GM12864 (cell line): ENCODE measurements around the gene STK39.

Source experiments
- DNase-seq: peaks from one replicate; pipeline ENCODE4 v3.0.0-alpha.2; 2011; ENCODE audit warnings: low read depth
- H3K4me3 ChIP-seq: 2 replicates; pipeline ENCODE4 v1.5.1; 2011; ENCODE audit warnings: mild to moderate bottlenecking, low read depth, low read length, control low read depth
- TF ChIP-seq, protein P1 (sequence below): IDR thresholded peaks from 2 replicates; pipeline ENCODE4 v1.5.1; 2011; ENCODE audit warnings: low read depth, mild to moderate bottlenecking, moderate library complexity, low read length, control low read depth, inconsistent platforms; ENCODE audit errors: missing control alignments

The STK39 gene

DNA sequence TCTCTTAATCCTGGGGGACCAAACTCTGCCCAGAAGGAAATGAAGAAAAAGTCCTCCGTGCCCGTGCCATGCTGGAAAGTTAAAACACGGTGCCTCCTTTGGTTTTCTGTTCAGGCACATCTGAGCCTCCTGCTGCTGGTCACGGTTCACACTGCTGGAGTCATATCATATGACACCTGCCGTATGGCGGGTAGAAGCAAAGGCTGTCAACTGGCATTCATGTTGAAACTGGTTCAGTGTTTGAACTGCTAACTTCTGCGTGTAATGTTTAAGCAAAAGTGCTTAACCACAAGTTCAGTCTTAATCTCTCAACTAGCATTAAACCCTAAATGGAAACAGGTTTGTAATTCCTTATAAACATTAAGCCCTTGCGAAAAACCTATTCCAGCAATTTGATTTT is 3.1 kb downstream of the STK39 start:
- TF ChIP-seq, protein P1, sequence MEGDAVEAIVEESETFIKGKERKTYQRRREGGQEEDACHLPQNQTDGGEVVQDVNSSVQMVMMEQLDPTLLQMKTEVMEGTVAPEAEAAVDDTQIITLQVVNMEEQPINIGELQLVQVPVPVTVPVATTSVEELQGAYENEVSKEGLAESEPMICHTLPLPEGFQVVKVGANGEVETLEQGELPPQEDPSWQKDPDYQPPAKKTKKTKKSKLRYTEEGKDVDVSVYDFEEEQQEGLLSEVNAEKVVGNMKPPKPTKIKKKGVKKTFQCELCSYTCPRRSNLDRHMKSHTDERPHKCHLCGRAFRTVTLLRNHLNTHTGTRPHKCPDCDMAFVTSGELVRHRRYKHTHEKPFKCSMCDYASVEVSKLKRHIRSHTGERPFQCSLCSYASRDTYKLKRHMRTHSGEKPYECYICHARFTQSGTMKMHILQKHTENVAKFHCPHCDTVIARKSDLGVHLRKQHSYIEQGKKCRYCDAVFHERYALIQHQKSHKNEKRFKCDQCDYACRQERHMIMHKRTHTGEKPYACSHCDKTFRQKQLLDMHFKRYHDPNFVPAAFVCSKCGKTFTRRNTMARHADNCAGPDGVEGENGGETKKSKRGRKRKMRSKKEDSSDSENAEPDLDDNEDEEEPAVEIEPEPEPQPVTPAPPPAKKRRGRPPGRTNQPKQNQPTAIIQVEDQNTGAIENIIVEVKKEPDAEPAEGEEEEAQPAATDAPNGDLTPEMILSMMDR = no peak
- H3K4me3 ChIP-seq = no peak overlapping the region
- DNase-seq = no peak

DNA sequence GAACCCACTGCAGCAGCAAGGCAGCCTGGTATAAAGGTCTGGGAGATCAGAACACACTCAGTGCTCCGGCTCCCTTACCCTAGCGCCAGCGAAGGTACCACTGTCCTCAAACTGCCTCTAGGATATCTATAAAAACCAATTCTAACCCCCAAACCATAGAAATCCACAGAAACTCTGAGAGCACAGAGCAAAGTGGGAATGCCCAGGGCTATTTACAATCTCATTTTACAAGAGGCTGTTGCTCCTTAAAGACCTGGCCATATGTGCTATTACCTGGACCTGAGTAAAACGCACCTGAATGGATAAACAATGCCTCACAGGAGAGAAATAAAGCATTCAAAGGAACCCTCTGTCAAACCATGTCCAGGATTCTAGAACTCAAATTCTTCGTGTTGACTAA is 4.3 kb downstream of the STK39 start:
- TF ChIP-seq, protein P1 = no peak
- no peak for DNase-seq

DNA sequence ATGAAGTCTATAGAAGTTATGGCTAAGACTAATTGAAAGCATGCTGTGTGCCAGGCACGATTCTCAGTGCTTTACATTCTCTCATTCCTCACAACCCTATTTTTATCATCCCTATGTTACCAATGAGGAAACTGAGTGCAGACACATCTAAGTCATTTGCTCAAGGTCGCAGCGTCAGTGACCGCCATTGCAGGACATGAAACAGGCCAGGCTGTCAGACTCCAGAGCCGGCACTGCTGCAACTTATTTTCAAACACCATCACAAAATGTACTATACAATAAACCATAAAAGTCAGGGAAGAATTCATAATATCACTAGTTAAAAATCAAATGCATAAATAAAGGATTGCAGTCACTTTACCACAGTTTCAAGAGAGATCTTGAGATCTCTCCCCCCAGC is 5.6 kb downstream of the STK39 start:
- TF ChIP-seq, protein P1 = no peak
- DNase-seq = no peak

More for the DNA sequence above, 4.3 kb downstream of the STK39 start:
- H3K4me3 ChIP-seq = no peak overlapping the region

DNA sequence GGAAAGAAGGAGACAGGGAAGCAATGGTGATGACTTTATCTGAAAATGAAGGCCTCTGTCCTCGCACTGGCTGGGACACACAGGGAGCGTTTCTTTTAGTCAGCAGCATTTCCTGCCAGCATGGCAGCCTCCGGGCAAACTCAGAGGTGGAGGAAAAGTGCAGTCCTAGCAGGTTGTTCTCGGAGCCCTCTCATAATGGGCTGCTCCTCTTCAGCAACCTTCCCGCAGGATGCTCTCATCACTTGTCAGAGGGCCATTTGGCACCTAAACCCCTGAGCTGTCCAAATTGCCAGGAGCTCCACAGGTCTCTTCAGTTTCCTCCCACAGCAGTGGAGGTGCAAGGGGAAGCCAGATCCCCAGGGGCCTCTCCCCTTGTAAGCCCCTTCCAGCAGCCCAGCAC is 6.2 kb downstream of the STK39 start:
- TF ChIP-seq, protein P1 = no peak
- no peak overlapping the region for H3K4me3 ChIP-seq
- no peak for DNase-seq

More for the DNA sequence above, 5.6 kb downstream of the STK39 start:
- no peak overlapping the region for H3K4me3 ChIP-seq

DNA sequence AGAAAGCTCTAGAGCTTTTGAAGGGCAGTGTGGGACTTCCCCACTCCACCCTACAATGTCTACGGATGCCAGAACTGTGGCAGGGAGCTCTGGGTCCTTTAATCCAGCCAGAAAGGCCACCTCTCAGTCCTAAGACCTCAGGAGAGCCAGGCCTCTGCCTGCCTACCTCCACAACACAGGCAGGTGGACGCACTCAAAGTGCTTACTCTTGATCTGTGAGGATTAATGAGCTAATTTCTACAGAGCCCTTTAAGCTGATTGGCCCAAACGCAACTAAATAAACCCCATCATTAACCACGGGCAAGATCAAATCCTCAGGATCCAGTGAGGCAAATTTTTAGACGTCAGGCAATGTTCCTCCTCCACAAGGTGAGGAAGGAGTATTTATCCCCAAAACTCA is 8.1 kb downstream of the STK39 start:
- TF ChIP-seq, protein P1 = no peak
- no peak for DNase-seq

DNA sequence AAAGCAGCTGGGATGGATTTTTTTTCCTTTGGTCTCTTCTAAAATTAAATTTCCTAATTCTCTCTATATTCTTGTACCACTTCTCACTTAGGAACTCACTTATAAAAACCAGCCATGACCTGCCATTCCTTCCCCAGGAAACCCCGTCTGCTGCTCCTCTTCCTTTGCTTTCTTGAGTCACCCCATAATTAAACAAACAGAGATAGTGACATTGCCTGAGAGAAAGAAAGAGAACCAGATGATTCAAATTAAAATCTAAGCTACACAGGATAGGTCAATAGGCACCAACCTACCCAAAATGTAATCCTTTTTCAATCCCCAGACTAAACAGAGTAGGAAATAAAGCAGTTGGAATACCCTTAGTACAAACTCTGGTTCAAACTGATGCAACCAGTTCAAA is 9.7 kb downstream of the STK39 start:
- H3K4me3 ChIP-seq = no peak overlapping the region
- DNase-seq = no peak
- TF ChIP-seq, protein P1 = no peak

More for the DNA sequence above, 8.1 kb downstream of the STK39 start:
- no peak overlapping the region for H3K4me3 ChIP-seq

DNA sequence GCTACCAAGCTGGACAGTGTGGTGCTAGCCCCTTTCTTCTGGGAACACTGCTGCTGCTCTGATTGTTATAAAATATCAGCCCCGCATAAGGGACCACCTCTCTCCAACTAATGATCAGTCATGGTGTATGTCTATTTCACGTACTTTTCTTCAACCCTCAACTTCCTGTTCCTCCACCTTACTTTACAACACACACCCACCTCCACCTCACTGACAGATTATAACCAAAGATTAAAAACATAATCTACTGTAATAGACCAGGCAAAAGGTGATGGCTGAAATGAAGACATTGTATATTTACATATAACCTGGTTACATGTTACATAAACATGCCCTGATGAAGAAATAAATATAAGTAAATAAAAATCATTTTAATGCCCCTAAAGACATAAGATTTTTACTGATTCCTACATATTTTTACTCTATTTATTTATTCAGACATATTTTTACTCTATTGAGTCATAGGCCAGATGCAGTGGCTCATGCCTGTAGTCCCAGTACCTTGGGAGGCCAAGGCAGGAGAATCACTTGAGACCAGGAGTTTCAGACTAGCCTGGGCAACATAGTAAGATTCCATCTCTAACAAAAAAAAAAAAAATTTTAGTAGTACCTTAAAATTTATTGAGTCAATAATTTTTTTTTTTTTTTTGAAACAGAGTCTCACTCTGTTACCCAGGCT is 12.8 kb downstream of the STK39 start:
- TF ChIP-seq, protein P1 = no peak
- H3K4me3 ChIP-seq = no peak overlapping the region
- DNase-seq = no peak
